ENCODE data around the gene MAGI2.

Gene MAGI2

DNA sequence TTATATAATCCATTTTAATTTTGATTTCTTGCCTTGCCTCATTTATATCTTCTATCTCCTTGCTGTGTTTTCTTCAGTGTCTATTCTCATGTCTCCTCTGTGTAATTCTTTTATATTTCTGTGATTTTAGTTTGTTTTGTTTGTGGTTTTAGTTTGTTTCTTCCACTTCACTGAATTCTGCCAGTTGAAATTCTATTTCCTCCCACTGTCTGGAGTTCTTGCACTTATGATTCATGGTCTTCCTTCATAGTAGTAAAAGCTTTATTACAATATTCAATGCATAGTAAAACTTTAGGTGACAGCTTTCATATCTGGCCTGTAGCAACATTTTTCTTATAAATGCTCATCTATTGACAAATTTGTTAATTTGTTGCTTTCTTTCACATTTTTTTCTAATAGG lies 113.3 kb downstream of the MAGI2 start:
- DNase-seq (ENCODE audit: low read depth, low spot score): no peak
- CTCF ChIA-PET: no interaction called here
- TF ChIP-seq, protein P1, sequence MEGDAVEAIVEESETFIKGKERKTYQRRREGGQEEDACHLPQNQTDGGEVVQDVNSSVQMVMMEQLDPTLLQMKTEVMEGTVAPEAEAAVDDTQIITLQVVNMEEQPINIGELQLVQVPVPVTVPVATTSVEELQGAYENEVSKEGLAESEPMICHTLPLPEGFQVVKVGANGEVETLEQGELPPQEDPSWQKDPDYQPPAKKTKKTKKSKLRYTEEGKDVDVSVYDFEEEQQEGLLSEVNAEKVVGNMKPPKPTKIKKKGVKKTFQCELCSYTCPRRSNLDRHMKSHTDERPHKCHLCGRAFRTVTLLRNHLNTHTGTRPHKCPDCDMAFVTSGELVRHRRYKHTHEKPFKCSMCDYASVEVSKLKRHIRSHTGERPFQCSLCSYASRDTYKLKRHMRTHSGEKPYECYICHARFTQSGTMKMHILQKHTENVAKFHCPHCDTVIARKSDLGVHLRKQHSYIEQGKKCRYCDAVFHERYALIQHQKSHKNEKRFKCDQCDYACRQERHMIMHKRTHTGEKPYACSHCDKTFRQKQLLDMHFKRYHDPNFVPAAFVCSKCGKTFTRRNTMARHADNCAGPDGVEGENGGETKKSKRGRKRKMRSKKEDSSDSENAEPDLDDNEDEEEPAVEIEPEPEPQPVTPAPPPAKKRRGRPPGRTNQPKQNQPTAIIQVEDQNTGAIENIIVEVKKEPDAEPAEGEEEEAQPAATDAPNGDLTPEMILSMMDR (IDR thresholded peaks at IDR 0.05; ENCODE audit: insufficient read depth, low read length, missing control alignments): no peak
- POLR2A ChIA-PET: no interaction called here
- H3K4me3 ChIP-seq (ENCODE audit: low read depth, low read length): no peak overlapping the region

DNA sequence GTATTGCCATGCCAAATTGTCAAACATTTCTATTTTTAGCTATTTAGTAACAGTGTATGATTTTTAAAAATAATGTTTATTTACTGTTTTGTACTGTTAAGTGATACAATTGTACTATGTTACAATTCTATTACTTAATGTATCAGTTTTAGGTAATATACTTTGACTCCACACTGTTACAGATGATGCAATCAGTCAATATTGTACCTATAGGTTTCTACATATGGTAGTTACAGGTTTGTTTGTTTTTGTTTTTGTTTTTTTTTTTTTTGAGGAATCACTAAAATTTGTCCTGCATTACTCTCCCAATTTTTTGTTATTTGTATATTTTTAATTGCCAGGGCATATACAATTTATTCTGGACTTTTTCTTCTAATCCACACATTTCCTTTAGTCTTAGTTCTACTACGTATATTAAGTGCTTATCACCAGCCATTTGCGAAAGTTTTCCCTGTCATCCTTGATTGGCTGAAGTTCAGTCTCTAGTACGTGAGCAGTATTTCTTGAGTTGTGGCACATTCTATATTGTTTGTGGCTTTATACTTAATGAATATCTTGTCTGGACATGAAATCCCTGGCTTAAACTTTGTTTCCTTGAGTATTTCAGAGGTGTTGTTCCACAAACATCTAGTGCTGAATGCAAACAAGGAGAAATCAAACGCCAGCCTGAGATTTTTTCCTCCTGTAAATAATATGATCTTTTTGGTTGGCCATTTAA lies 114.1 kb downstream of the MAGI2 start:
- ChIA-PET CTCF (no interaction called here), POLR2A (no interaction called here)
- TF ChIP-seq, protein P1 (IDR thresholded peaks at IDR 0.05; ENCODE audit: insufficient read depth, low read length, missing control alignments): no peak
- no peak overlapping the region for H3K4me3 ChIP-seq (ENCODE audit: low read depth, low read length)
- DNase-seq (ENCODE audit: low read depth, low spot score): no peak

DNA sequence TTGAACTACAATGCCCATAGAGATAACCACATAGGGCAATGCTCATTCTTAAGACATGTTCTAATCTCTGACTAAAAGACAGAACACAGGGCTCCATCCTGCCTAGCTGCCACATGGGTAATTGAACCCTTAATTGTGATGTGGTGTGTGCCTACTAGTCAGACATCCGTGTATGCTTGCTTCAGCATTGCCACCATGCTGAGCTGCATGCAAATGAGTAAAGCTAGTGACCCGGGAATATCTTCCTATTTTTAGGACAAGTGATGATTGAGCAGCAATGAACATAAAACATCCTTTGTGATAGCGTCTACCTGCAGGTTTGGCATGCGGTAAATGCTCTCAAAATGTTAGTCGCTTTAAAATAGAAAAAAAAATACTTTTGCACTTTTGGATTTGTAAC lies 115.8 kb downstream of the MAGI2 start:
- CTCF ChIA-PET: no interaction called here
- no peak for DNase-seq (ENCODE audit: low read depth, low spot score)
- no peak overlapping the region for H3K4me3 ChIP-seq (ENCODE audit: low read depth, low read length)
- POLR2A ChIA-PET: no interaction called here
- TF ChIP-seq, protein P1 (IDR thresholded peaks at IDR 0.05; ENCODE audit: insufficient read depth, low read length, missing control alignments): no peak

DNA sequence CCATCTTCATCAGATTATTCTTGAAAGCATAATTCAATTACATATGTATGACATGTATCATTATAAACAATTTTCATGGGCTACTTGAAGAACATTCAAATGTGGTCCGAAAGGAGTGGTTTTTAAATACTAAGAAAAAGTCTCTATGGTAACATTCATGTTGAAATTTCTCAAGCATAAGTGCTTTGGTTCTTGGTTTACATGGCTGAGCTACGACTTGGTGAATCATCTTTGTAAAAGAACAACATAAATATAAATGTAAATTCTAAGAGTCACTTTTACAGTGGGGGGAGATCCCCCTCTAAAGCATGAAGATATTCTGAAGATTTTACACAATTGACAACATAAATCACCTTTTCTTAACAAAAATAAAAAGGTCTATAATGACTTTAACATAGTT lies 118.6 kb downstream of the MAGI2 start:
- POLR2A ChIA-PET: no interaction called here
- DNase-seq (ENCODE audit: low read depth, low spot score): no peak
- CTCF ChIA-PET: no interaction called here
- H3K4me3 ChIP-seq (ENCODE audit: low read depth, low read length): no peak overlapping the region
- TF ChIP-seq, protein P1 (IDR thresholded peaks at IDR 0.05; ENCODE audit: insufficient read depth, low read length, missing control alignments): no peak

DNA sequence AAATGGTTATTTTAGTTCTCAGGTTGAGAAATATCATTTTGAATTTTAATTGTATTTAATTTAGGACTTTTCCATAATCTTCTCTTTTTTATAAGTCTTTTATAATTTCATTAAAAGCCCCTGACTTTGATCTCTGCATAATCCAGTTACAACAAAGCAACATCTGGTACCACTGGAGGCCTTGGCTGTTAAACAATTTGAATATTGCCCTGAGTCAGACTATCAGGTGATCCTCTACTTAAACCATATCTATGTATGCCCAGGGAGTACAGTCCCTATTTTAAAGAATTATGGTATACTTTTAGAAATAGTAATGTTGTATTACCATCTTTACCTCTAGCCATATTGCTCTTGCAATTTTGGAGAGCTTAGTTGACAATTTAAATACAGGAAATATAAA lies 119.1 kb downstream of the MAGI2 start:
- ChIA-PET POLR2A (no interaction called here), CTCF (no interaction called here)
- no peak overlapping the region for H3K4me3 ChIP-seq (ENCODE audit: low read depth, low read length)
- TF ChIP-seq, protein P1 (IDR thresholded peaks at IDR 0.05; ENCODE audit: insufficient read depth, low read length, missing control alignments): no peak
- DNase-seq (ENCODE audit: low read depth, low spot score): no peak

DNA sequence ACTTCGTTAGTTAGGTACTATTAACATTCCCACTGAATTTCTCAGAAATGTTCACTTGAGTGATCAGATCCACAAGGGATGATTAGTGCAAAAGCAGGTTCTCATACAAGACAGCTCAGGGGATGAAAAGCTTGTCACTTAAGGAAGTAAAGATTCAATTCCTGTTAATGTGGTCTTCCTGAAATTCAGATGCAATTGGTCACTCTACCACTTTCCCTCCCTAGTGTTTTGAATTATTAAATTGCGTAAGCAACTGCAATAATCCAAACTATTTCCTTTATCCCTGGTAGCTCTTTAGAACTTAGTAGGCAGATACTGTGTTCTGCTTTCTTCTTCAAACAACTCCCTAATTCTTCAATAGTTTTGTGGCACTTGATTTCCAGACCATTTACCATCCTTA lies 121.4 kb downstream of the MAGI2 start:
- no peak for DNase-seq (ENCODE audit: low read depth, low spot score)
- ChIA-PET CTCF (no interaction called here), POLR2A (no interaction called here)
- H3K4me3 ChIP-seq (ENCODE audit: low read depth, low read length): no peak overlapping the region
- TF ChIP-seq, protein P1 (IDR thresholded peaks at IDR 0.05; ENCODE audit: insufficient read depth, low read length, missing control alignments): no peak
